ENCODE data around the gene INPP4B.

GRCh38 chr4:142386856-142387255 is 459.2 kb downstream of the INPP4B start:
- TF ChIP-seq, protein P1, sequence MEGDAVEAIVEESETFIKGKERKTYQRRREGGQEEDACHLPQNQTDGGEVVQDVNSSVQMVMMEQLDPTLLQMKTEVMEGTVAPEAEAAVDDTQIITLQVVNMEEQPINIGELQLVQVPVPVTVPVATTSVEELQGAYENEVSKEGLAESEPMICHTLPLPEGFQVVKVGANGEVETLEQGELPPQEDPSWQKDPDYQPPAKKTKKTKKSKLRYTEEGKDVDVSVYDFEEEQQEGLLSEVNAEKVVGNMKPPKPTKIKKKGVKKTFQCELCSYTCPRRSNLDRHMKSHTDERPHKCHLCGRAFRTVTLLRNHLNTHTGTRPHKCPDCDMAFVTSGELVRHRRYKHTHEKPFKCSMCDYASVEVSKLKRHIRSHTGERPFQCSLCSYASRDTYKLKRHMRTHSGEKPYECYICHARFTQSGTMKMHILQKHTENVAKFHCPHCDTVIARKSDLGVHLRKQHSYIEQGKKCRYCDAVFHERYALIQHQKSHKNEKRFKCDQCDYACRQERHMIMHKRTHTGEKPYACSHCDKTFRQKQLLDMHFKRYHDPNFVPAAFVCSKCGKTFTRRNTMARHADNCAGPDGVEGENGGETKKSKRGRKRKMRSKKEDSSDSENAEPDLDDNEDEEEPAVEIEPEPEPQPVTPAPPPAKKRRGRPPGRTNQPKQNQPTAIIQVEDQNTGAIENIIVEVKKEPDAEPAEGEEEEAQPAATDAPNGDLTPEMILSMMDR (IDR thresholded peaks at IDR 0.05) = no peak
- TF ChIP-seq POLR2A (IDR thresholded peaks at IDR 0.05) = no peak

All from testis (tissue), 2 donors.